Activated CD4-positive, alpha-beta T cell treated with anti-CD3 and anti-CD28 coated beads, Interleukin-2, Interleukin-4, amounts not matched to agents 100 ng/mL and 50 ng/mL, durations not matched to agents 16 hours and 8 hours (primary cell): Measurements from ENCODE around the gene AVPR1A.
"Not testable (repeated sequence)": the region's sequence is repeated elsewhere in the genome, so short reads cannot be mapped to it uniquely, and the experiment has no call there.

Experiments
- DNase-seq: peaks from one replicate; pipeline ENCODE4 v3.0.0-alpha.2; 2020; ENCODE audit warnings: low spot score

AVPR1A gene

GRCh38 chr12:63150713-63151622 lies at the start of gene AVPR1A:
TSS of gene AVPR1A (minus strand) at chr12:63151201. CDS start at chr12:63150836, 365 bp downstream.
- DNase-seq = no peak

GRCh38 chr12:63196168-63196567 lies 45.2 kb upstream of the AVPR1A start:
- DNase-seq = no peak

- no peak for DNase-seq
Measured at GRCh38 chr12:63179224-63179623, 28.2 kb upstream of the AVPR1A start.

GRCh38 chr12:63170321-63170720 lies 19.3 kb upstream of the AVPR1A start:
- DNase-seq = no peak

- DNase-seq = not testable (repeated sequence)
Measured at GRCh38 chr12:63167741-63168140, 16.7 kb upstream of the AVPR1A start.

- no peak for DNase-seq
Measured at GRCh38 chr12:63164911-63165310, 13.9 kb upstream of the AVPR1A start.

- DNase-seq = no peak
Measured at GRCh38 chr12:63163541-63163940, 12.5 kb upstream of the AVPR1A start.

GRCh38 chr12:63155375-63155774 lies 4.4 kb upstream of the AVPR1A start:
- DNase-seq = no peak

GRCh38 chr12:63154560-63154959 lies 3.6 kb upstream of the AVPR1A start:
- DNase-seq = no peak

- no peak for DNase-seq
Measured at GRCh38 chr12:63152321-63152700, 1.3 kb upstream of the AVPR1A start.

GRCh38 chr12:63151623-63152320 lies 771 bp upstream of the AVPR1A start:
- DNase-seq = peak; percentile 33

GRCh38 chr12:63149909-63150712 lies 890 bp downstream of the AVPR1A start:
- no peak for DNase-seq

- no peak for DNase-seq
Measured at GRCh38 chr12:63144556-63144955, 6.4 kb downstream of the AVPR1A start.

- no peak for DNase-seq
Measured at GRCh38 chr12:63138488-63138887, 12.5 kb downstream of the AVPR1A start.

GRCh38 chr12:63133981-63134380 lies 17.0 kb downstream of the AVPR1A start:
- DNase-seq = no peak

- no peak for DNase-seq
Measured at GRCh38 chr12:63132201-63132600, 18.8 kb downstream of the AVPR1A start.

- DNase-seq = no peak
Measured at GRCh38 chr12:63129927-63130326, 21.1 kb downstream of the AVPR1A start.

- DNase-seq = no peak
Measured at GRCh38 chr12:63124778-63125177, 26.2 kb downstream of the AVPR1A start.

GRCh38 chr12:63103494-63104131 lies 47.4 kb downstream of the AVPR1A start:
- DNase-seq = peak; percentile 18

GRCh38 chr12:63101920-63102319 lies 49.1 kb downstream of the AVPR1A start:
- DNase-seq = no peak

- no peak for DNase-seq
Measured at GRCh38 chr12:63098851-63099250, 52.1 kb downstream of the AVPR1A start.
